K562 (cell line): ENCODE measurements around the gene PLEKHG5. TPM values are rescaled to one million over a fixed set of nuclear protein-coding genes. Genes with fewer than 3 reads are reported as not detected.

ENCODE experiments used
- HEY1 ChIP-seq: fragments of 250-450 bp; sonication (Bioruptor Pico); IDR thresholded peaks from 2 replicates; pipeline ENCODE4 v1.5.0; 2020; ENCODE audit warnings: mild to moderate bottlenecking, moderate library complexity, borderline replicate concordance
- PHF21A ChIP-seq: fragments of 450-650 bp; IDR thresholded peaks from 2 replicates; pipeline ENCODE4 v1.6.1; 2017; ENCODE audit warnings: low read depth, borderline replicate concordance
- PPARD ChIP-seq: fragments of 250-450 bp; sonication (Bioruptor Pico); IDR thresholded peaks from 2 replicates; pipeline ENCODE4 v1.8.0; 2022; ENCODE audit warnings: inconsistent platforms, mild to moderate bottlenecking, moderate library complexity
- SIX5 ChIP-seq, 2 experiments: IDR thresholded peaks; 2 replicates each; pipeline ENCODE4 v1.6.1; 2011; ENCODE audit warnings: low read length in 2 of 2, borderline replicate concordance in 1 of 2, low read depth in 1 of 2, mild to moderate bottlenecking in 1 of 2, moderate library complexity in 1 of 2; ENCODE audit not compliant: insufficient read depth in 1 of 2
- ZNF212 ChIP-seq: fragments of 450-650 bp; formaldehyde crosslinking; IDR thresholded peaks from 2 replicates; pipeline ENCODE4 v1.4.0; 2020; ENCODE audit warnings: mild to moderate bottlenecking
- ZNF280A ChIP-seq: fragments of 450-650 bp; IDR thresholded peaks from 2 replicates; pipeline ENCODE4 v1.6.1; 2018; ENCODE audit warnings: mild to moderate bottlenecking, low read depth; ENCODE audit not compliant: partially characterized antibody
- polyA plus RNA-seq, 8 experiments: library from polyadenylated mRNA; depleted of rRNA in 4 of 8; stranded (reverse) in 5 of 8; unstranded in 3 of 8; fragments of >200 nt; fragmentation: Nextera tagmentation in 2 of 8; fragmentation: Illumina TruSeq in 1 of 8; extraction: Ambion mirVana in 2 of 8; extraction: Trizol in 1 of 8; gene quantifications; 2 replicates each; pipeline versions ENCODE4 v1.2.1 to v1.2.3, GENCODE V29; 2011 to 2014; ENCODE audit warnings: inconsistent platforms in 1 of 8, missing spikeins in 1 of 8
- total RNA-seq, 7 experiments: library from RNA; depleted of rRNA in 6 of 7; stranded (reverse); fragments of >200 nt in 6 of 7; fragmentation: Illumina TruSeq in 2 of 7; extraction: Trizol in 2 of 7; gene quantifications; 2 replicates each; pipeline versions ENCODE4 v1.2.1 to v1.2.3, GENCODE V29; 2011 to 2021; ENCODE audit warnings: low replicate concordance in 1 of 7
- TF ChIP-seq, protein P1 (sequence below): fragments of 450-650 bp; IDR thresholded peaks from 2 replicates; pipeline ENCODE4 v1.6.1; 2017; ENCODE audit warnings: antibody characterized with exemption, mild to moderate bottlenecking

The PLEKHG5 gene
- total and polyA plus RNA-seq, 9 of the 15 experiments (the other 6 are each of a cell fraction or from before 2014, with no cell fraction given): 0.04 to 0.29 (median 0.09) TPM; not detected in 3

DNA sequence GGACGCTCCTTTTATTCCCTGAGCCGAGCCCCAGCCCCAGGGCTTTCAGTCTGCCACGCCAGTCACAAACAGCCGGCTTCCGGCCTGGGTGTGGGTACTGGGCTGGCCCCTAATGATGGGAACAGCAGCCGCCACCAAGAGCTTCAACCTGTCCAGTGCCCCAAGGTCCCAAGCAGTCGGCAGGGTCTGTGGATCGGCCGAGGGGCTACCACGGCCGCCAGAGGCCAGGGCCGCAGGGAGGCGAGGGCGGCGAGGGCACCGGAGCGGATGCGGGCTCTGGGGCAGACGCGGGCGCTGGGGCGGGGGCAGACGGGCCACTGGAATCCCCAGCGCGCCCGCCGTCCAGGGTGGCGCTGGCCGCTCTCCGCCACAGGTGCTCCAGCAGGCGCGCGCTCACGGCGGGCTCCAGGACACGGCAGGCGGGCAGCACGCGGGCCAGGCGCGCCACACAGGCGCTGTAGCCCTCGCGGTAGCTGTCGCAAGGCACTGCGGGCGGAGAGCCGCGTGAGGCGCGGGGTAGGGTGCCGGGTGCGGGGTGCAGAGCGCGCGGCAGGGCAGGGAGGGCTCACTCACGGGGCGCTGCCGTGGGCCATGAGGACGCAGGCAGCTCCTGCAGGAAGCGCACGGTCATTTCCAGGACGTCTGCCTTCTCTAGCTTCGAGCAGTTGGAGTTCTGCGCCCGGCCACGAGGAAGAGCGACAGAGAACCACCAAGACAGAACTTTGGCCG is 72.6 kb downstream of the PLEKHG5 start (continued):
- TF ChIP-seq, protein P1, sequence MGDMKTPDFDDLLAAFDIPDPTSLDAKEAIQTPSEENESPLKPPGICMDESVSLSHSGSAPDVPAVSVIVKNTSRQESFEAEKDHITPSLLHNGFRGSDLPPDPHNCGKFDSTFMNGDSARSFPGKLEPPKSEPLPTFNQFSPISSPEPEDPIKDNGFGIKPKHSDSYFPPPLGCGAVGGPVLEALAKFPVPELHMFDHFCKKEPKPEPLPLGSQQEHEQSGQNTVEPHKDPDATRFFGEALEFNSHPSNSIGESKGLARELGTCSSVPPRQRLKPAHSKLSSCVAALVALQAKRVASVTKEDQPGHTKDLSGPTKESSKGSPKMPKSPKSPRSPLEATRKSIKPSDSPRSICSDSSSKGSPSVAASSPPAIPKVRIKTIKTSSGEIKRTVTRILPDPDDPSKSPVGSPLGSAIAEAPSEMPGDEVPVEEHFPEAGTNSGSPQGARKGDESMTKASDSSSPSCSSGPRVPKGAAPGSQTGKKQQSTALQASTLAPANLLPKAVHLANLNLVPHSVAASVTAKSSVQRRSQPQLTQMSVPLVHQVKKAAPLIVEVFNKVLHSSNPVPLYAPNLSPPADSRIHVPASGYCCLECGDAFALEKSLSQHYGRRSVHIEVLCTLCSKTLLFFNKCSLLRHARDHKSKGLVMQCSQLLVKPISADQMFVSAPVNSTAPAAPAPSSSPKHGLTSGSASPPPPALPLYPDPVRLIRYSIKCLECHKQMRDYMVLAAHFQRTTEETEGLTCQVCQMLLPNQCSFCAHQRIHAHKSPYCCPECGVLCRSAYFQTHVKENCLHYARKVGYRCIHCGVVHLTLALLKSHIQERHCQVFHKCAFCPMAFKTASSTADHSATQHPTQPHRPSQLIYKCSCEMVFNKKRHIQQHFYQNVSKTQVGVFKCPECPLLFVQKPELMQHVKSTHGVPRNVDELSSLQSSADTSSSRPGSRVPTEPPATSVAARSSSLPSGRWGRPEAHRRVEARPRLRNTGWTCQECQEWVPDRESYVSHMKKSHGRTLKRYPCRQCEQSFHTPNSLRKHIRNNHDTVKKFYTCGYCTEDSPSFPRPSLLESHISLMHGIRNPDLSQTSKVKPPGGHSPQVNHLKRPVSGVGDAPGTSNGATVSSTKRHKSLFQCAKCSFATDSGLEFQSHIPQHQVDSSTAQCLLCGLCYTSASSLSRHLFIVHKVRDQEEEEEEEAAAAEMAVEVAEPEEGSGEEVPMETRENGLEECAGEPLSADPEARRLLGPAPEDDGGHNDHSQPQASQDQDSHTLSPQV: no peak
- no peak for TF ChIP-seq ZNF212 (CRISPR knock-in tag)
- no peak for TF ChIP-seq PPARD
- no peak for TF ChIP-seq ZNF280A
- TF ChIP-seq SIX5 (IDR thresholded peaks at IDR 0.05; ENCODE audit: borderline replicate concordance in 1 of 2, insufficient read depth in 1 of 2, low read depth in 1 of 2, low read length in 2 of 2): no peak
- no peak for TF ChIP-seq HEY1 (CRISPR knock-in tag)
- TF ChIP-seq PHF21A: no peak
- TF ChIP-seq, all 486 proteins: peak for 4
